GM12875 (cell line): Measurements from ENCODE around the gene PTPN14.

Experiments used
- H3K4me3 ChIP-seq: one replicate; pipeline ENCODE4 v1.5.1; 2011; ENCODE audit warnings: low read depth, low read length, control low read depth
- CTCF ChIP-seq: IDR thresholded peaks from 2 replicates; pipeline ENCODE4 v1.5.1; 2011; ENCODE audit warnings: low read depth, mild to moderate bottlenecking, control low read depth, inconsistent platforms, low read length, moderate library complexity, borderline replicate concordance; ENCODE audit not compliant: insufficient read depth

PTPN14 gene

GRCh38 chr1:214422137-214422671, 129.2 kb downstream of the PTPN14 start:
- H3K4me3 ChIP-seq, result no peak overlapping the region
- no peak for TF ChIP-seq CTCF

- no peak for TF ChIP-seq CTCF
- H3K4me3 ChIP-seq, result no peak overlapping the region
These were observed 130.6 kb downstream of the PTPN14 start for GRCh38 chr1:214420833-214421232.

- no peak for TF ChIP-seq CTCF
- H3K4me3 ChIP-seq, result no peak overlapping the region
These were observed 131.1 kb downstream of the PTPN14 start for GRCh38 chr1:214420341-214420740.

- H3K4me3 ChIP-seq, result no peak overlapping the region
- TF ChIP-seq CTCF, result no peak
These were observed 131.8 kb downstream of the PTPN14 start for GRCh38 chr1:214419650-214420049.

GRCh38 chr1:214418391-214418790, 133.0 kb downstream of the PTPN14 start:
- TF ChIP-seq CTCF, result no peak
- H3K4me3 ChIP-seq, result no peak overlapping the region

GRCh38 chr1:214417545-214418210, 133.7 kb downstream of the PTPN14 start:
- no peak overlapping the region for H3K4me3 ChIP-seq
- TF ChIP-seq CTCF, result no peak

GRCh38 chr1:214416858-214417257, 134.5 kb downstream of the PTPN14 start:
- no peak overlapping the region for H3K4me3 ChIP-seq
- TF ChIP-seq CTCF, result no peak
